ENCODE data around the gene PRKCE. TPM values are rescaled to one million over a fixed set of nuclear protein-coding genes. Genes with fewer than 3 reads are reported as not detected.

The PRKCE gene
- total and polyA plus RNA-seq, 2 donors (not counting 3 experiments of a cell fraction or from before 2014, with no cell fraction given): 27.9 to 33.9 TPM

- Histone ChIP-seq H3K36me3 (ENCODE audit: control insufficient read depth in 2 of 2, extremely low read depth in 1 of 2, insufficient read depth in 2 of 2, low read length in 2 of 2) (peaks cover 0 to 2% of the 10 kb centered on the region in 2 experiments), H2AFZ (ENCODE audit: low read depth, low read length) (no peak overlapping the region), H4K20me1 (replicated peaks; ENCODE audit: control insufficient read depth, extremely low read depth, insufficient read depth, low read length) (no peaks in the 10 kb centered on the region), H3K4me2 (ENCODE audit: insufficient read depth, low read length) (no peak overlapping the region), H3K27ac (ENCODE audit: insufficient read depth, low read depth, low read length) (no peak overlapping the region), H3K4me3 (replicated peaks in 1 of 3; ENCODE audit: insufficient read depth in 1 of 3, low read depth in 1 of 3, low read length in 3 of 3) (no peak overlapping the region), H3K9ac (replicated peaks; ENCODE audit: extremely low read depth, insufficient read depth, low read length) (no peak overlapping the region), H3K27me3 (ENCODE audit: control insufficient read depth in 2 of 2, insufficient read depth in 2 of 2, low read length in 2 of 2) (no peaks in the 10 kb centered on the region), H3K9me1 (replicated peaks; ENCODE audit: control insufficient read depth, extremely low read depth, insufficient read depth, low read length) (no peaks in the 10 kb centered on the region), H3K79me2 (ENCODE audit: control insufficient read depth, insufficient read depth, low read length) (no peaks in the 10 kb centered on the region), H3K9me3 (replicated peaks; ENCODE audit: control insufficient read depth, insufficient read depth, low read length) (no peaks in the 10 kb centered on the region), H3K4me1 (ENCODE audit: control insufficient read depth, extremely low read depth, insufficient read depth, low read length) (no peaks in the 10 kb centered on the region)
- intact Hi-C loops (cut with micrococcal nuclease): loop anchor here (10.0 kb wide), 1 partner anchor 883 kb away; no protein-coding TSS in a partner anchor
- TF ChIP-seq POLR2A (IDR thresholded peaks at IDR 0.05; ENCODE audit: low read depth, low read length) (no peak), MAX (IDR thresholded peaks at IDR 0.05; ENCODE audit: insufficient read depth, insufficient read length) (no peak), JUN (IDR thresholded peaks at IDR 0.05; ENCODE audit: borderline replicate concordance, insufficient read depth, insufficient read length, low read depth) (no peak), FOS (IDR thresholded peaks at IDR 0.05; ENCODE audit: borderline replicate concordance, insufficient read depth, low read length) (no peak), CTCF (IDR thresholded peaks at IDR 0.05; ENCODE audit: extremely low read depth in 1 of 2, insufficient read depth in 1 of 2, low read depth in 1 of 2, low read length in 2 of 2) (no peak), EZH2 (IDR thresholded peaks at IDR 0.05; ENCODE audit: borderline replicate concordance, low read depth, low read length, severe bottlenecking) (no peak), GATA2 (IDR thresholded peaks at IDR 0.05; ENCODE audit: insufficient read depth, insufficient read length, low read depth, low read length) (no peak), POLR2AphosphoS5 (IDR thresholded peaks at IDR 0.05; ENCODE audit: insufficient read depth, low read depth, low read length) (no peak), MYC (IDR thresholded peaks at IDR 0.05; ENCODE audit: low read depth, low read length) (no peak)
- no peak for DNase-seq (ENCODE audit: low read depth, low spot score)
- FAIRE-seq: no peak
- BruUV-seq (replicated peaks): no TSS peak
- ChIA-PET CTCF (interaction anchor here (0.7 to 2.7 kb wide), 19 partner anchors 9 to 407 kb away, joined by 3 to 26 read pairs (median 7); no protein-coding TSS in a partner anchor), POLR2A (interaction anchor here (0.8 kb wide), 1 partner anchor 54 kb away, joined by 3 read pairs; no protein-coding TSS in a partner anchor)
- dilution Hi-C loops (cut with MboI; ENCODE audit: extremely low pct_ligation_motif_present, low sequenced_read_pairs): no loop called here
Observed at GRCh38 chr2:45992021-45992740, 340.7 kb downstream of the PRKCE start.
